ENCODE data around the gene NUTF2. TPM values are rescaled to one million over a fixed set of nuclear protein-coding genes. Genes with fewer than 3 reads are reported as not detected.

The NUTF2 gene
- polyA plus RNA-seq, 3 donors, result 64.2 to 104 (median 90.3) TPM

- peak overlapping the region; percentile 91 for H2AFZ ChIP-seq (ENCODE audit: insufficient read depth, low read depth, low read length, poor library complexity, severe bottlenecking)
- peaks cover 0 to 3% (median 0%) of the 10 kb centered on the region in 7 donors for H3K9me3 Mint-ChIP-seq
- H3K36me3 Mint-ChIP-seq, result peaks cover 4 to 5% of the 10 kb centered on the region in 2 donors
- no peaks in the 10 kb centered on the region for H3K27me3 ChIP-seq (ENCODE audit: control insufficient read depth in 2 of 2, insufficient read depth in 2 of 2, low read length in 2 of 2)
- H3K27ac ChIP-seq (ENCODE audit: low read depth in 1 of 2, low read length in 2 of 2), result peak overlapping the region; percentile 37 to 85
- no peak for DNase-seq
- 30% methylated on average over 11 of the region's 11 CpGs for WGBS (ENCODE audit: insufficient coverage)
- peaks cover 52 to 60% of the 10 kb centered on the region in 2 donors for H3K4me1 ChIP-seq (ENCODE audit: control insufficient read depth in 1 of 2, insufficient read depth in 2 of 2, low read length in 2 of 2)
- H3K27ac Mint-ChIP-seq, result peak overlapping the region in 6 of 7 donors; percentile 63 to 93 (median 86)
- H3K9ac ChIP-seq (ENCODE audit: insufficient read depth, low read length, poor library complexity, severe bottlenecking), result peak overlapping the region; percentile 66
- H3K4me2 ChIP-seq (replicated peaks; ENCODE audit: extremely low read depth, low read length, poor library complexity, severe bottlenecking), result peak overlapping the region; percentile 98
- peaks cover 0 to 1% (median 0%) of the 10 kb centered on the region in 3 donors for H3K27me3 Mint-ChIP-seq (ENCODE audit: low read depth in 3 of 3)
- H3K4me1 Mint-ChIP-seq, result peaks cover 50% of the 10 kb centered on the region
- peak overlapping the region; percentile 51 to 85 (median 66) for H3K4me3 ChIP-seq (replicated peaks in 1 of 3; ENCODE audit: low read depth in 2 of 3, low read length in 3 of 3)
- no peak for TF ChIP-seq CTCF (IDR thresholded peaks at IDR 0.05)
- no peaks in the 10 kb centered on the region for H3K36me3 ChIP-seq (replicated peaks in 1 of 2; ENCODE audit: control insufficient read depth in 1 of 2, insufficient read depth in 2 of 2, low read length in 2 of 2)
- H3K79me2 ChIP-seq (ENCODE audit: insufficient read depth, low read length), result peaks cover 49% of the 10 kb centered on the region
- no peaks in the 10 kb centered on the region for H3K9me3 ChIP-seq (replicated peaks in 1 of 2; ENCODE audit: control insufficient read depth in 1 of 2, insufficient read depth in 1 of 2, low read length in 2 of 2)
- H3K4me3 Mint-ChIP-seq, result peak overlapping the region; percentile 94 to 96
- intact Hi-C loops (cut with micrococcal nuclease), result loop anchor here (2.0 to 10.0 kb wide), 2 partner anchors 29 to 179 kb away; partner anchors contain the start of genes ACD (in 1 of the 2), C16orf86 (in 1 of the 2), EDC4 (in 1 of the 2) and ENKD1 (in 1 of the 2)
- H4K20me1 ChIP-seq (ENCODE audit: insufficient read depth, low read length), result peaks cover 39% of the 10 kb centered on the region
Observed at GRCh38 chr16:67843343-67843765, 3.4 kb upstream of the NUTF2 start.

GRCh38 chr16:67844497-67844896 is 2.2 kb upstream of the NUTF2 start:
- no peak for DNase-seq
- peaks cover 0 to 3% (median 0%) of the 10 kb centered on the region in 7 donors for H3K9me3 Mint-ChIP-seq
- H3K27me3 Mint-ChIP-seq (ENCODE audit: low read depth in 3 of 3), result peaks cover 0 to 1% (median 1%) of the 10 kb centered on the region in 3 donors
- H3K27ac ChIP-seq (ENCODE audit: low read depth in 1 of 2, low read length in 2 of 2), result no peak overlapping the region
- no peaks in the 10 kb centered on the region for H3K36me3 ChIP-seq (replicated peaks in 1 of 2; ENCODE audit: control insufficient read depth in 1 of 2, insufficient read depth in 2 of 2, low read length in 2 of 2)
- peaks cover 4 to 5% of the 10 kb centered on the region in 2 donors for H3K36me3 Mint-ChIP-seq
- H2AFZ ChIP-seq (ENCODE audit: insufficient read depth, low read depth, low read length, poor library complexity, severe bottlenecking), result no peak overlapping the region
- H3K27ac Mint-ChIP-seq, result peak overlapping the region in 1 of 7 donors; percentile 35
- H4K20me1 ChIP-seq (ENCODE audit: insufficient read depth, low read length), result peaks cover 47% of the 10 kb centered on the region
- TF ChIP-seq CTCF (IDR thresholded peaks at IDR 0.05), result no peak
- H3K4me1 ChIP-seq (ENCODE audit: control insufficient read depth in 1 of 2, insufficient read depth in 2 of 2, low read length in 2 of 2), result peaks cover 52 to 63% of the 10 kb centered on the region in 2 donors
- peak overlapping the region in 1 of 3 experiments; percentile 23 for H3K4me3 ChIP-seq (replicated peaks in 1 of 3; ENCODE audit: low read depth in 2 of 3, low read length in 3 of 3)
- H3K27me3 ChIP-seq (ENCODE audit: control insufficient read depth in 2 of 2, insufficient read depth in 2 of 2, low read length in 2 of 2), result no peaks in the 10 kb centered on the region
- H3K79me2 ChIP-seq (ENCODE audit: insufficient read depth, low read length), result peaks cover 61% of the 10 kb centered on the region
- no peak overlapping the region for H3K4me3 Mint-ChIP-seq
- H3K4me1 Mint-ChIP-seq, result peaks cover 52% of the 10 kb centered on the region
- H3K4me2 ChIP-seq (replicated peaks; ENCODE audit: extremely low read depth, low read length, poor library complexity, severe bottlenecking), result peak overlapping the region; percentile 98
- H3K9ac ChIP-seq (ENCODE audit: insufficient read depth, low read length, poor library complexity, severe bottlenecking), result no peak overlapping the region
- no peaks in the 10 kb centered on the region for H3K9me3 ChIP-seq (replicated peaks in 1 of 2; ENCODE audit: control insufficient read depth in 1 of 2, insufficient read depth in 1 of 2, low read length in 2 of 2)
- intact Hi-C loops (cut with micrococcal nuclease), result loop anchor here in 1 of 2 donors (10.0 kb wide), 1 partner anchor 180 kb away; the partner anchor contains the start of genes ACD, C16orf86, ENKD1 and PARD6A
- 97% methylated on average over 4 of the region's 4 CpGs for WGBS (ENCODE audit: insufficient coverage)
